ENCODE data around the gene LSAMP.

Gene LSAMP

GRCh38 chr3:115947325-115947724 is 498.0 kb downstream of the LSAMP start:
- Histone ChIP-seq H3K4me3 (ENCODE audit: low read depth, low read length) (no peak overlapping the region), H3K9ac (ENCODE audit: low read depth, low read length) (no peak overlapping the region), H3K4me1 (ENCODE audit: control insufficient read depth, insufficient read depth, low read length) (no peaks in the 10 kb centered on the region), H3K27me3 (ENCODE audit: control insufficient read depth, insufficient read depth, low read length) (no peaks in the 10 kb centered on the region), H3K9me3 (ENCODE audit: control insufficient read depth, insufficient read depth, low read length) (no peaks in the 10 kb centered on the region), H3K36me3 (ENCODE audit: control insufficient read depth, insufficient read depth, low read length) (no peaks in the 10 kb centered on the region)

- Histone ChIP-seq H3K9me3 (ENCODE audit: control insufficient read depth, insufficient read depth, low read length) (no peaks in the 10 kb centered on the region), H3K4me3 (ENCODE audit: low read depth, low read length) (no peak overlapping the region), H3K27me3 (ENCODE audit: control insufficient read depth, insufficient read depth, low read length) (no peaks in the 10 kb centered on the region), H3K36me3 (ENCODE audit: control insufficient read depth, insufficient read depth, low read length) (no peaks in the 10 kb centered on the region), H3K9ac (ENCODE audit: low read depth, low read length) (no peak overlapping the region), H3K4me1 (ENCODE audit: control insufficient read depth, insufficient read depth, low read length) (no peaks in the 10 kb centered on the region)
These were observed 501.7 kb downstream of the LSAMP start for GRCh38 chr3:115943579-115943978.

- H3K9me3 ChIP-seq (ENCODE audit: control insufficient read depth, insufficient read depth, low read length) = no peaks in the 10 kb centered on the region
- no peaks in the 10 kb centered on the region for H3K36me3 ChIP-seq (ENCODE audit: control insufficient read depth, insufficient read depth, low read length)
- H3K27me3 ChIP-seq (ENCODE audit: control insufficient read depth, insufficient read depth, low read length) = no peaks in the 10 kb centered on the region
- H3K9ac ChIP-seq (ENCODE audit: low read depth, low read length) = no peak overlapping the region
- H3K4me1 ChIP-seq (ENCODE audit: control insufficient read depth, insufficient read depth, low read length) = no peaks in the 10 kb centered on the region
- no peak overlapping the region for H3K4me3 ChIP-seq (ENCODE audit: low read depth, low read length)
These were observed 508.2 kb downstream of the LSAMP start for GRCh38 chr3:115937054-115937453.

- Histone ChIP-seq H3K9me3 (ENCODE audit: control insufficient read depth, insufficient read depth, low read length) (no peaks in the 10 kb centered on the region), H3K27me3 (ENCODE audit: control insufficient read depth, insufficient read depth, low read length) (no peaks in the 10 kb centered on the region), H3K4me3 (ENCODE audit: low read depth, low read length) (no peak overlapping the region), H3K9ac (ENCODE audit: low read depth, low read length) (no peak overlapping the region), H3K36me3 (ENCODE audit: control insufficient read depth, insufficient read depth, low read length) (no peaks in the 10 kb centered on the region), H3K4me1 (ENCODE audit: control insufficient read depth, insufficient read depth, low read length) (no peaks in the 10 kb centered on the region)
These were observed 512.5 kb downstream of the LSAMP start for GRCh38 chr3:115932807-115933206.

GRCh38 chr3:115931581-115931980 is 513.7 kb downstream of the LSAMP start:
- Histone ChIP-seq H3K4me1 (ENCODE audit: control insufficient read depth, insufficient read depth, low read length) (no peaks in the 10 kb centered on the region), H3K36me3 (ENCODE audit: control insufficient read depth, insufficient read depth, low read length) (no peaks in the 10 kb centered on the region), H3K27me3 (ENCODE audit: control insufficient read depth, insufficient read depth, low read length) (no peaks in the 10 kb centered on the region), H3K9me3 (ENCODE audit: control insufficient read depth, insufficient read depth, low read length) (no peaks in the 10 kb centered on the region), H3K9ac (ENCODE audit: low read depth, low read length) (no peak overlapping the region), H3K4me3 (ENCODE audit: low read depth, low read length) (no peak overlapping the region)

GRCh38 chr3:115930922-115931321 is 514.4 kb downstream of the LSAMP start:
- no peak overlapping the region for H3K4me3 ChIP-seq (ENCODE audit: low read depth, low read length)

GRCh38 chr3:115930168-115930567 is 515.1 kb downstream of the LSAMP start:
- H3K4me1 ChIP-seq (ENCODE audit: control insufficient read depth, insufficient read depth, low read length) = no peaks in the 10 kb centered on the region
- H3K36me3 ChIP-seq (ENCODE audit: control insufficient read depth, insufficient read depth, low read length) = no peaks in the 10 kb centered on the region
- H3K9me3 ChIP-seq (ENCODE audit: control insufficient read depth, insufficient read depth, low read length) = no peaks in the 10 kb centered on the region
- no peak overlapping the region for H3K4me3 ChIP-seq (ENCODE audit: low read depth, low read length)
- no peaks in the 10 kb centered on the region for H3K27me3 ChIP-seq (ENCODE audit: control insufficient read depth, insufficient read depth, low read length)
- H3K9ac ChIP-seq (ENCODE audit: low read depth, low read length) = no peak overlapping the region

More at GRCh38 chr3:115930922-115931321, 514.4 kb downstream of the LSAMP start:
- Histone ChIP-seq H3K36me3 (ENCODE audit: control insufficient read depth, insufficient read depth, low read length) (no peaks in the 10 kb centered on the region), H3K9me3 (ENCODE audit: control insufficient read depth, insufficient read depth, low read length) (no peaks in the 10 kb centered on the region), H3K27me3 (ENCODE audit: control insufficient read depth, insufficient read depth, low read length) (no peaks in the 10 kb centered on the region), H3K9ac (ENCODE audit: low read depth, low read length) (no peak overlapping the region), H3K4me1 (ENCODE audit: control insufficient read depth, insufficient read depth, low read length) (no peaks in the 10 kb centered on the region)

GRCh38 chr3:115928376-115928775 is 516.9 kb downstream of the LSAMP start:
- Histone ChIP-seq H3K27me3 (ENCODE audit: control insufficient read depth, insufficient read depth, low read length) (no peaks in the 10 kb centered on the region), H3K9me3 (ENCODE audit: control insufficient read depth, insufficient read depth, low read length) (no peaks in the 10 kb centered on the region), H3K36me3 (ENCODE audit: control insufficient read depth, insufficient read depth, low read length) (no peaks in the 10 kb centered on the region), H3K9ac (ENCODE audit: low read depth, low read length) (no peak overlapping the region), H3K4me1 (ENCODE audit: control insufficient read depth, insufficient read depth, low read length) (no peaks in the 10 kb centered on the region), H3K4me3 (ENCODE audit: low read depth, low read length) (no peak overlapping the region)

- Histone ChIP-seq H3K4me3 (ENCODE audit: low read depth, low read length) (no peak overlapping the region), H3K9me3 (ENCODE audit: control insufficient read depth, insufficient read depth, low read length) (no peaks in the 10 kb centered on the region), H3K36me3 (ENCODE audit: control insufficient read depth, insufficient read depth, low read length) (no peaks in the 10 kb centered on the region), H3K4me1 (ENCODE audit: control insufficient read depth, insufficient read depth, low read length) (no peaks in the 10 kb centered on the region), H3K9ac (ENCODE audit: low read depth, low read length) (no peak overlapping the region), H3K27me3 (ENCODE audit: control insufficient read depth, insufficient read depth, low read length) (no peaks in the 10 kb centered on the region)
These were observed 518.1 kb downstream of the LSAMP start for GRCh38 chr3:115927197-115927596.

- no peaks in the 10 kb centered on the region for H3K9me3 ChIP-seq (ENCODE audit: control insufficient read depth, insufficient read depth, low read length)
These were observed 522.5 kb downstream of the LSAMP start for GRCh38 chr3:115922681-115923347.

GRCh38 chr3:115921711-115922110 is 523.6 kb downstream of the LSAMP start:
- no peak overlapping the region for H3K9ac ChIP-seq (ENCODE audit: low read depth, low read length)
- no peak overlapping the region for H3K4me3 ChIP-seq (ENCODE audit: low read depth, low read length)
- H3K27me3 ChIP-seq (ENCODE audit: control insufficient read depth, insufficient read depth, low read length) = no peaks in the 10 kb centered on the region
- no peaks in the 10 kb centered on the region for H3K36me3 ChIP-seq (ENCODE audit: control insufficient read depth, insufficient read depth, low read length)
- no peaks in the 10 kb centered on the region for H3K4me1 ChIP-seq (ENCODE audit: control insufficient read depth, insufficient read depth, low read length)
- H3K9me3 ChIP-seq (ENCODE audit: control insufficient read depth, insufficient read depth, low read length) = no peaks in the 10 kb centered on the region

More at GRCh38 chr3:115922681-115923347, 522.5 kb downstream of the LSAMP start:
- Histone ChIP-seq H3K27me3 (ENCODE audit: control insufficient read depth, insufficient read depth, low read length) (no peaks in the 10 kb centered on the region), H3K4me1 (ENCODE audit: control insufficient read depth, insufficient read depth, low read length) (no peaks in the 10 kb centered on the region), H3K9ac (ENCODE audit: low read depth, low read length) (no peak overlapping the region), H3K4me3 (ENCODE audit: low read depth, low read length) (no peak overlapping the region), H3K36me3 (ENCODE audit: control insufficient read depth, insufficient read depth, low read length) (no peaks in the 10 kb centered on the region)

- Histone ChIP-seq H3K4me1 (ENCODE audit: control insufficient read depth, insufficient read depth, low read length) (no peaks in the 10 kb centered on the region), H3K4me3 (ENCODE audit: low read depth, low read length) (no peak overlapping the region), H3K9ac (ENCODE audit: low read depth, low read length) (no peak overlapping the region), H3K36me3 (ENCODE audit: control insufficient read depth, insufficient read depth, low read length) (no peaks in the 10 kb centered on the region), H3K27me3 (ENCODE audit: control insufficient read depth, insufficient read depth, low read length) (no peaks in the 10 kb centered on the region), H3K9me3 (ENCODE audit: control insufficient read depth, insufficient read depth, low read length) (no peaks in the 10 kb centered on the region)
These were observed 526.4 kb downstream of the LSAMP start for GRCh38 chr3:115918900-115919299.
